ENCODE measurements around the gene RPUSD3.

GRCh38 chr3:9804996-9805395 is 38.8 kb downstream of the RPUSD3 start:
- TF ChIP-seq CTCF (IDR thresholded peaks at IDR 0.05 in 8 of 11, conservative IDR thresholded peaks at IDR 0.05 in 3 of 11) (no peak), POLR2A (IDR thresholded peaks at IDR 0.05) (no peak), POLR2AphosphoS5 (IDR thresholded peaks at IDR 0.05) (no peak)

Measured in spleen (tissue), 7 donors.